Ramos (cell line): ENCODE results near the gene C2CD2.

ENCODE experiments used
- in situ Hi-C: fragments of 300-500 bp; cut with MboI; formaldehyde crosslinking; loops from one replicate; pipeline ENCODE4 v1.14.3; 2022; ENCODE audit warnings: low sequenced_read_pairs; ENCODE audit not compliant: unreplicated experiment

Gene C2CD2

DNA sequence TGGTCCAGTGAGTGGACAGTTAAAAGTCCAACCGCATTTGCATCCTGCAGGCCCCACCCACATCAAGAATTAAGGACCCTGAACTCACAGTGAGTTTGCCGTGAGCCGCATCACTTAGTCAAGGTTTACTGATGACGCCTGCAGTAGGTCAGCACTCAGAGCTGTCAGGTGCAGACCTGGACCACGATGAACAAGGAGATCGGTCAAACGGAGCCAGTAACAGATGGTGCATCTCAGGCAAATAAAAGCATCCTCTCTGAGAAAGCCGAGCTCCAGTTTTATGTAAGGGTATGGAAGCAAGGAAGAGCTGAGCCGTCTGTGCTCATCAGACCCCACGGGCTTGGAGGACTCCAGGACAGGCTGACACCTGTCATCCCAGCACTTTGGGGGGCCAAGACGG lies 79.2 kb downstream of the C2CD2 start:
- in situ Hi-C loops, result no loop called here

DNA sequence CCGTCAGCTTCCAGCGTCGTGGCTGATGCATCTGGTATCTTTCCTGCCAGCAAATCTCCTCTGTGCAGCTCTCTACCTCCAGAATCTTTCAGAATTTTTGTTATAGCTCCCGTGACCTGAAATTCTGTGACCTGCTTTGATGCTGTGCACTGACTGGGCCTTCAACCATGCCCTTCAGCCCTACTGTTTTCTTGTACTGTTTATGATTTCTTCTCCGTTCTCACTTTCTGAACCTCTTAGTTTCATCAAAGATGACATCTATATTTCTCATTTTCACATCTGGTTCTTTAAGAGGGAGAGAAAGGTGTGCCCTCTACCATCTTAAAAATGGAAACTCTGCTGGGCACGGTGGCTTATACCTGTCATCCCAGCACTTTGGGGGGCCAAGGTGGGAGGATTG lies 80.4 kb downstream of the C2CD2 start:
- in situ Hi-C loops, result no loop called here

DNA sequence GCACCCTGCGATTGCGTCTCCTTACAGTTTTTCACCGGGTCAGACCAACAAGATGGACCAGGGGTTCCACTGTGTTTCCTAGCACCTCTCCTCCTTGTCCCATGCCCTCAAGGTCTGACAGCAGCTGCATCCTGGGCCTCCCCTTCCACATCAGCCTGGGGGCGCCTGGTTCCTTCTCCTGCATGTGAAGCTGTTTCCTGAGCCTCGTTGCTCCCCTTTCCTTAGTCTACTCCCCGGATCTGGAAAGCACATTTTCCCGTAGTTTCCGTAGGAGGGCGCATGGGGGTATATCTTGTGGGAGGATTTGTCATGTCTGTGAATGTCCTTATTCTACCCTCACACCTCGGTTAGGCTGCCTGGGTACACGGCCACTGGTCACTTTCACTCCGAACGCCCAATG lies 80.8 kb downstream of the C2CD2 start:
- in situ Hi-C loops, result no loop called here

GRCh38 chr21:41871293-41872030 lies 82.4 kb downstream of the C2CD2 start:
- in situ Hi-C loops, result no loop called here

GRCh38 chr21:41869771-41870170 lies 84.0 kb downstream of the C2CD2 start:
- in situ Hi-C loops, result loop anchor here (5.0 to 10.0 kb wide), 2 partner anchors 193 to 245 kb away; no protein-coding TSS in a partner anchor

GRCh38 chr21:41868062-41868710 lies 85.6 kb downstream of the C2CD2 start:
- in situ Hi-C loops, result loop anchor here (5.0 to 10.0 kb wide), 2 partner anchors 194 to 247 kb away; no protein-coding TSS in a partner anchor

GRCh38 chr21:41867313-41867712 lies 86.5 kb downstream of the C2CD2 start:
- in situ Hi-C loops, result loop anchor here (5.0 to 10.0 kb wide), 2 partner anchors 195 to 247 kb away; no protein-coding TSS in a partner anchor

DNA sequence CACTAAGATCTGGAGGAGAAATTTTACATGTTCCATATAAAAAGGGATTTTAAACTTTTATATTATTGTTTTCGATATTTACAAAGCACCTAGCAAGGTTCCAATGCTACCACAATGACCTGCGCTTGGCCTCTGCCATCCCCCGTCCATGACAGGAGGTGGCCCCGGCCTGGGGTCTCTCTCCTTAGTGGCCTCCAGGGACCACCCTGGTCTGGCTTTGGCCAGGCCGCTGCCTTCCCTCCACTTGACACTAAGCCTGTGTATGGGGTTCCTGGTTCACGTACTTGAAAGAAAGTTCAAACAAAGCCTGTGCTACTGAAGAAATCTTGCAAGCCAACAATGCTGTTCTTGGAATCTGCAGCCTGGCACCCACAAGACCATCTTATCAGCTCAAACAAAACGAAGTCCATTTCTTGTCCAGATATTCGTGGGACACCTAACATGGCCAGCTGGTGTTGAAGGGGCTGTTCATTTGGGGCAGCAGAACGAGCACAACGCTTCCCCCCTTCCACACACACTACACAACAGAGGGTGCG lies 87.5 kb downstream of the C2CD2 start:
- in situ Hi-C loops, result loop anchor here (5.0 to 10.0 kb wide), 2 partner anchors 196 to 248 kb away; no protein-coding TSS in a partner anchor

GRCh38 chr21:41865002-41865777 lies 88.6 kb downstream of the C2CD2 start:
- in situ Hi-C loops, result loop anchor here (5.0 to 10.0 kb wide), 2 partner anchors 197 to 250 kb away; no protein-coding TSS in a partner anchor

- in situ Hi-C loops, result loop anchor here (5.0 to 10.0 kb wide), 2 partner anchors 198 to 250 kb away; no protein-coding TSS in a partner anchor
These were observed 89.4 kb downstream of the C2CD2 start for GRCh38 chr21:41864311-41865001.

DNA sequence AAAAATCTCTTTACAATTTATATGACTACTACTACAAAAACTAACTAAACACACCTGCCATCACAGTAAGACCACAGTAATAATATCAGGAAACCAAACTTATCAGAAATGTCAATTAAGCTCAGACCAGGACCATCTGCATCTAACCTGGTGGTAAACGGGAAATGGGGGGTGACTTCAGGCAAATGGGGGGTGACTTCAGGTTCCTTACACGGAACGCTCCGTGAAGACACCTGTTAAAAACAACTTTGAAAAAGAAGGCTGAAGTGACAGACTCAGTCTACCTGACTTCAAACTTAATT lies 90.4 kb downstream of the C2CD2 start:
- in situ Hi-C loops, result loop anchor here (10.0 kb wide), 1 partner anchor 251 kb away; no protein-coding TSS in a partner anchor

- in situ Hi-C loops, result loop anchor here (10.0 kb wide), 1 partner anchor 253 kb away; no protein-coding TSS in a partner anchor
These were observed 91.8 kb downstream of the C2CD2 start for GRCh38 chr21:41861987-41862386.

DNA sequence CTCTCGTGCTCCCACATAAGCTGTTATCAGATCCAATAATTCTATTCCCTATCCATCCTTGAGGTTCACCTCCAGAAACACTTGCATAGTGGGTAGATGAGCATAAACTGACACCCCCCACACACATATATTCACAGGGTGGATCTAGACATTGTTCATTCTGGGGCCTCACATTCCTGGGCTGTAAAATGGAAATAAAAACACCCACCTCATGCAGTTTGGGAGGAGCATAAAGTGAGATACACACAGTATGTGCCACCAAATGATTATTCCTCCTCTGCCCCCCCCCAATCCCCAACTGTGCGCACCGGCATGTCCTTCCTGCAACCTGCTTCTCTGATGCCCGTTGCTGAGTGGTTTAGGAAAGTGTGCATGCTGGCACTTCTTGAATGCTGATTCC lies 92.6 kb downstream of the C2CD2 start:
- in situ Hi-C loops, result loop anchor here (10.0 kb wide), 1 partner anchor 254 kb away; no protein-coding TSS in a partner anchor

DNA sequence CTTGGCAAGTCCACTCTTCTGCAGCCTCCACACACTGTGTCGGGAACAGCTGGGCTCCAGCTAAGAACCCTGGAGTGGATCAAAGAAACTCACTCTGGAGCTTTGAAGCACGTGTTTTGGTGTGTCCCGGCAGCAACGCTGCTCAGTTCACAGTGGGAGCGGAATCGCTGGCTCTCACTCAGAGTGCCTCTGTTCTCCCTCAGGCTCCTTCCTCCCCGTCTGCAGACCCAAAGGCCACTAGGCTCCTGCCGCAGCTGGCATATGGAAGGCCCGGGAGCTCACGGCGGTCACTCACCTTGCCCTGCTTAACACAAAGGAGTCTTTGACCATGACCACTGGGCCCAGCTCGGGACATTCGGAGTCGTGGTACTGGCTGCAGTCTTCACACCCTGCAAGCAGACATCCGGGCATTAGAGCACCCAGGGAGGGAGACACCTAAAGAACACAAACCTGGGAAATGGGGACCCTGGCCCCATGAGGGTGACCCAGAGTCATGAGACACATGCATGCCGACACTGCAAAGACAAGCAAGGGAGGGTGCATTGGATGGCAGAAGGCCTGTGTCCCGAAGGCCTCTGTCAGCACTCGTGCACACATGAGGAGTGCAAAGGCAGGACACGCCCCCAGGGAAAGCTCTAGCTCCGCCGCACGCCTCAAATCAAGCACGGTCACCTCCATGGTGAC lies 94.4 kb downstream of the C2CD2 start:
- in situ Hi-C loops, result no loop called here

GRCh38 chr21:41858466-41859296 lies 95.1 kb downstream of the C2CD2 start:
- in situ Hi-C loops, result no loop called here

DNA sequence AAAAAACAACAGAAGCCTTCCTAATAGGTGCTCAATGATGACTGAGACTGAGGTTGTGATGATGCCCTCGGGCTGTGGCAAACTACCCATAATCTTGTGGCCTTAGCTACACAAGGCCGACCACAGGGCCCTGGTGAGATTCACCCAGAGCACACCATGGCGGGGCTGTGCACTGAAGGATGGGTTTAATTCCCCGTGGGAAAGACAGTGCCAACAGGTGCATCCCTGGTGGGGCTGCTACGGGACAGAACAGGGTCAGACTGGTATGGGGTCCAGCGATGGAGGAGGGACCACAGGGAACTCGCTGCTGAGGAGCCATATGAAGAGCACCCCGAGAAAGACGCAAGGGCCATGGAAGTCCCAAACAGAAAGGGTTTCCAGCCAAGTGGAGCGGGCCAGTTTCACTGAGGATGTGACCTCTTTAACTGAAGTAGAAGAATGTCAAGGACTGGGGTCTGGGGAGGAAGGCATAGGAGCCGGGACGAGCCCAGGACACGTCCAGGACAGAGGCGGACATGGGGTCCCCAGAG lies 96.0 kb downstream of the C2CD2 start:
- in situ Hi-C loops, result no loop called here

- in situ Hi-C loops, result no loop called here
These were observed 97.2 kb downstream of the C2CD2 start for GRCh38 chr21:41856572-41856971.

GRCh38 chr21:41854426-41854995 lies 99.3 kb downstream of the C2CD2 start:
- in situ Hi-C loops, result no loop called here
